LNCaP clone FGC (cell line): Measurements from ENCODE around the gene PRMT5.

Experiments used
- DNase-seq: peaks from one replicate; pipeline ENCODE4 v3.0.0-alpha.2; 2011; ENCODE audit warnings: low read depth
- H3K4me3 ChIP-seq: 2 replicates; pipeline ENCODE4 v1.5.1; 2011; ENCODE audit warnings: mild to moderate bottlenecking, low read depth, low read length, control low read depth
- CTCF ChIP-seq: IDR thresholded peaks from 2 replicates; pipeline ENCODE4 v1.5.1; 2012; ENCODE audit warnings: mild to moderate bottlenecking; ENCODE audit not compliant: control insufficient read depth, insufficient read depth; ENCODE audit errors: extremely low read depth

Gene PRMT5

GRCh38 chr14:22875748-22876319, 53.3 kb downstream of the PRMT5 start:
- no peak for DNase-seq
- no peak overlapping the region for H3K4me3 ChIP-seq
- no peak for TF ChIP-seq CTCF

- DNase-seq: no peak
Observed at GRCh38 chr14:22875003-22875747, 54.0 kb downstream of the PRMT5 start.

GRCh38 chr14:22872833-22873520, 56.2 kb downstream of the PRMT5 start:
- no peak for DNase-seq
- H3K4me3 ChIP-seq: peak overlapping the region; percentile 92
- no peak for TF ChIP-seq CTCF

More at GRCh38 chr14:22875003-22875747, 54.0 kb downstream of the PRMT5 start:
- H3K4me3 ChIP-seq: no peak overlapping the region
- TF ChIP-seq CTCF: no peak

- peak; percentile 92 for TF ChIP-seq CTCF
- peak; percentile 60 for DNase-seq
- peak overlapping the region; percentile 92 for H3K4me3 ChIP-seq
Observed at GRCh38 chr14:22872033-22872832, 56.9 kb downstream of the PRMT5 start.

GRCh38 chr14:22871224-22872032, 57.7 kb downstream of the PRMT5 start, which contains the start of gene LRP10:
TSS of gene LRP10 (plus strand) at chr14:22871740. CDS start at chr14:22872304, 564 bp downstream.
- TF ChIP-seq CTCF: no peak
- DNase-seq: peak; percentile 87
- peak within 1 kb of the TSS; percentile 92 for H3K4me3 ChIP-seq

- DNase-seq: no peak
- no peak for TF ChIP-seq CTCF
- H3K4me3 ChIP-seq: peak overlapping the region; percentile 92
Observed at GRCh38 chr14:22870811-22871223, 58.4 kb downstream of the PRMT5 start.
